HEK293 (cell line): ENCODE results near the gene LRFN2.

ENCODE experiments used
- CTCF ChIA-PET: fragments of 350-600 bp; formaldehyde crosslinking; extraction: SDS; loops from one replicate; lab custom pipeline; 2021; ENCODE audit warnings: antibody characterized with exemption; lab: Yijun Ruan, JAX
- POLR2A ChIA-PET: fragments of 300-600 bp; formaldehyde crosslinking; extraction: SDS; loops from one replicate; lab custom pipeline; 2020; ENCODE audit warnings: antibody characterized with exemption, inconsistent platforms; lab: Yijun Ruan, JAX
- H3K27ac ChIP-seq: fragments of 200-500 bp; sonication (Bioruptor generic); 2 replicates; pipeline ENCODE4 v1.5.1; 2014; ENCODE audit warnings: low read depth, low read length, control low read depth, inconsistent platforms; ENCODE audit errors: extremely low read depth
- H3K36me3 ChIP-seq, 2 experiments: fragments of 200-500 bp in 1 of 2; sonication (Bioruptor generic) in 1 of 2; 1 replicate in 1 of 2; 2 replicates in 1 of 2; pipeline ENCODE4 v1.5.1; 2014 to 2017; ENCODE audit warnings: inconsistent platforms in 2 of 2, low read length in 2 of 2; ENCODE audit not compliant: control insufficient read depth in 2 of 2, insufficient read depth in 1 of 2
- H3K4me1 ChIP-seq: fragments of 200-500 bp; sonication (Bioruptor generic); 2 replicates; pipeline ENCODE4 v1.5.1; 2014; ENCODE audit warnings: mild to moderate bottlenecking, low read length, inconsistent platforms; ENCODE audit not compliant: control insufficient read depth, insufficient read depth
- H3K4me3 ChIP-seq: 2 replicates; pipeline ENCODE4 v1.5.1; 2011; ENCODE audit warnings: low read depth, mild to moderate bottlenecking, control low read depth, low read length, moderate library complexity
- H3K9me3 ChIP-seq: fragments of 200-500 bp; sonication (Bioruptor generic); 2 replicates; pipeline ENCODE4 v1.5.1; 2014; ENCODE audit warnings: low read depth, low read length, inconsistent platforms; ENCODE audit not compliant: control insufficient read depth, insufficient read depth
- BCL11B ChIP-seq: fragments of 450-650 bp; formaldehyde crosslinking; IDR thresholded peaks from 2 replicates; pipeline ENCODE4 v1.5.1; 2016; ENCODE audit warnings: low read depth, missing biosample characterization, missing genetic modification characterization
- FEZF1 ChIP-seq: fragments of 450-650 bp; formaldehyde crosslinking; IDR thresholded peaks from 2 replicates; pipeline ENCODE4 v1.5.1; 2016; ENCODE audit warnings: missing biosample characterization, missing genetic modification characterization
- KLF10 ChIP-seq: fragments of 450-650 bp; IDR thresholded peaks from 2 replicates; pipeline ENCODE4 v1.5.1; 2018; ENCODE audit warnings: missing biosample characterization, mild to moderate bottlenecking, missing genetic modification characterization
- WT1 ChIP-seq: fragments of 450-650 bp; formaldehyde crosslinking; IDR thresholded peaks from 2 replicates; pipeline ENCODE4 v1.5.1; 2016; ENCODE audit warnings: missing biosample characterization, missing genetic modification characterization
- ZBTB20 ChIP-seq: fragments of 450-650 bp; formaldehyde crosslinking; IDR thresholded peaks from 2 replicates; pipeline ENCODE4 v1.5.1; 2016; ENCODE audit warnings: missing biosample characterization, missing genetic modification characterization
- ZFHX2 ChIP-seq: fragments of 450-650 bp; formaldehyde crosslinking; conservative IDR thresholded peaks from 2 replicates; pipeline ENCODE4 v1.5.1; 2016; ENCODE audit warnings: missing biosample characterization, missing genetic modification characterization
- ZFP37 ChIP-seq: fragments of 450-650 bp; formaldehyde crosslinking; IDR thresholded peaks from 2 replicates; pipeline ENCODE4 v1.5.1; 2016; ENCODE audit warnings: missing biosample characterization, missing genetic modification characterization
- ZFP69B ChIP-seq: fragments of 450-650 bp; formaldehyde crosslinking; IDR thresholded peaks from 2 replicates; pipeline ENCODE4 v1.5.1; 2016; ENCODE audit warnings: missing biosample characterization, missing genetic modification characterization
- ZNF140 ChIP-seq: fragments of 450-650 bp; formaldehyde crosslinking; IDR thresholded peaks from 2 replicates; pipeline ENCODE4 v1.5.1; 2016; ENCODE audit warnings: missing biosample characterization, missing genetic modification characterization
- ZNF169 ChIP-seq: fragments of 450-650 bp; formaldehyde crosslinking; IDR thresholded peaks from 2 replicates; pipeline ENCODE4 v1.5.1; 2016; ENCODE audit warnings: missing biosample characterization, missing genetic modification characterization
- ZNF202 ChIP-seq: fragments of 450-650 bp; formaldehyde crosslinking; IDR thresholded peaks from 2 replicates; pipeline ENCODE4 v1.5.1; 2016; ENCODE audit warnings: missing biosample characterization, missing genetic modification characterization, borderline replicate concordance
- ZNF239 ChIP-seq: fragments of 450-650 bp; formaldehyde crosslinking; IDR thresholded peaks from 2 replicates; pipeline ENCODE4 v1.5.1; 2016; ENCODE audit warnings: missing biosample characterization, missing genetic modification characterization
- ZNF341 ChIP-seq: fragments of 450-650 bp; formaldehyde crosslinking; IDR thresholded peaks from 2 replicates; pipeline ENCODE4; 2016; ENCODE audit warnings: low read depth, missing biosample characterization, missing genetic modification characterization
- ZNF585B ChIP-seq: fragments of 450-650 bp; formaldehyde crosslinking; IDR thresholded peaks from 2 replicates; pipeline ENCODE4 v1.5.1; 2016; ENCODE audit warnings: missing biosample characterization, missing genetic modification characterization
- ZNF626 ChIP-seq: fragments of 450-650 bp; sonication (Bioruptor Pico); formaldehyde crosslinking; IDR thresholded peaks from 2 replicates; pipeline ENCODE4 v1.5.1; 2018; ENCODE audit warnings: missing biosample characterization, missing genetic modification characterization, inconsistent platforms
- ZNF785 ChIP-seq: fragments of 450-650 bp; formaldehyde crosslinking; IDR thresholded peaks from 2 replicates; pipeline ENCODE4 v1.5.1; 2016; ENCODE audit warnings: missing biosample characterization, missing genetic modification characterization
- ZXDB ChIP-seq: fragments of 450-650 bp; formaldehyde crosslinking; IDR thresholded peaks from 2 replicates; pipeline ENCODE4 v1.5.1; 2016; ENCODE audit warnings: missing biosample characterization, missing genetic modification characterization
- TF ChIP-seq, protein P1 (sequence below): fragments of 450-650 bp; formaldehyde crosslinking; IDR thresholded peaks from 2 replicates; pipeline ENCODE4 v1.5.1; 2016; ENCODE audit warnings: missing biosample characterization, missing genetic modification characterization
- TF ChIP-seq, protein P2 (sequence below): fragments of 450-650 bp; formaldehyde crosslinking; IDR thresholded peaks from 2 replicates; pipeline ENCODE4 v1.5.1; 2016; ENCODE audit warnings: missing biosample characterization, missing genetic modification characterization
- TF ChIP-seq, protein P3 (sequence below): fragments of 450-650 bp; formaldehyde crosslinking; conservative IDR thresholded peaks from 2 replicates; pipeline ENCODE4 v1.5.1; 2016; ENCODE audit warnings: low read depth, missing biosample characterization, missing genetic modification characterization
- TF ChIP-seq, protein P4 (sequence below): fragments of 450-650 bp; formaldehyde crosslinking; IDR thresholded peaks from 2 replicates; pipeline ENCODE4 v1.5.0; 2017; ENCODE audit warnings: missing biosample characterization, missing genetic modification characterization, borderline replicate concordance
- TF ChIP-seq, protein P5 (sequence below): fragments of 450-650 bp; formaldehyde crosslinking; IDR thresholded peaks from 2 replicates; pipeline ENCODE4 v1.5.1; 2017; ENCODE audit warnings: missing biosample characterization, missing genetic modification characterization
- TF ChIP-seq, protein P6 (sequence below): fragments of 450-650 bp; formaldehyde crosslinking; IDR thresholded peaks from 2 replicates; pipeline ENCODE4 v1.5.1; 2016; ENCODE audit warnings: missing biosample characterization, missing genetic modification characterization

The LRFN2 gene

DNA sequence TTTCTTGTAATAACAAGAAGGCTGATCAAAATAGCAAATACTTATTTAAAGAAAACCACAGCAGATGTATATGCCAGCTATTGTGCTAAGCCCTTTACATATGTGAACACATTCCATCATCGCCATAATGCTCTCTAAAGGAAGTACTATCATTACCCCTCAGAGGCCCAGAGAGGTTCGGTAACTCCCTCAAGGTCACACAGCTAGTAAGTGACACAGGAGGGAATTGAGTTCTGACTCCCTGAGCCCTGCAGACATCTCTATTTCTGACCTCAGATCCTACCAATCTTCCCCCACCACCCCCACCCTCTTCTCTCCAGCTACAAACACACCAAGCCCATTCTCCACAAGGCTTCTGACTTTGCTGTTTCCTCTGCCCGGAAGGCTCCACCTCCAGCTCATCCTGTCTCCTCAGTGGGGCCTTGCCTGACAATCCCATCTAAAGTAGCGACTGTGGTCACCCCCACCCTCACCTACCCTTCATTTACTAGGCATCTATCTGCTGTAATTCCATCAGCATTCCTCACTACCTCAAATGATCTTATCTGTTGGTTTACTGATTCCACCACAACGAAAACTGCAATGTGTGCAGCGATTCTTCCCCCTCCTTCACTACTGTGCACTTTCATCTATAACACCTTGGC lies 234.5 kb downstream of the LRFN2 start (continued):
- TF ChIP-seq ZNF341 (tag by site-specific recombination), result no peak
- TF ChIP-seq ZFP37 (tag by site-specific recombination), result no peak
- TF ChIP-seq ZBTB20 (tag by site-specific recombination), result no peak
- no peak for TF ChIP-seq ZNF202
- TF ChIP-seq, protein P1, sequence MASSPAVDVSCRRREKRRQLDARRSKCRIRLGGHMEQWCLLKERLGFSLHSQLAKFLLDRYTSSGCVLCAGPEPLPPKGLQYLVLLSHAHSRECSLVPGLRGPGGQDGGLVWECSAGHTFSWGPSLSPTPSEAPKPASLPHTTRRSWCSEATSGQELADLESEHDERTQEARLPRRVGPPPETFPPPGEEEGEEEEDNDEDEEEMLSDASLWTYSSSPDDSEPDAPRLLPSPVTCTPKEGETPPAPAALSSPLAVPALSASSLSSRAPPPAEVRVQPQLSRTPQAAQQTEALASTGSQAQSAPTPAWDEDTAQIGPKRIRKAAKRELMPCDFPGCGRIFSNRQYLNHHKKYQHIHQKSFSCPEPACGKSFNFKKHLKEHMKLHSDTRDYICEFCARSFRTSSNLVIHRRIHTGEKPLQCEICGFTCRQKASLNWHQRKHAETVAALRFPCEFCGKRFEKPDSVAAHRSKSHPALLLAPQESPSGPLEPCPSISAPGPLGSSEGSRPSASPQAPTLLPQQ (tag by site-specific recombination), result no peak
- no peak for TF ChIP-seq ZNF785 (tag by site-specific recombination)
- no peak for TF ChIP-seq BCL11B (tag by site-specific recombination)
- no peak for TF ChIP-seq ZNF140 (tag by site-specific recombination)
- TF ChIP-seq, protein P2, sequence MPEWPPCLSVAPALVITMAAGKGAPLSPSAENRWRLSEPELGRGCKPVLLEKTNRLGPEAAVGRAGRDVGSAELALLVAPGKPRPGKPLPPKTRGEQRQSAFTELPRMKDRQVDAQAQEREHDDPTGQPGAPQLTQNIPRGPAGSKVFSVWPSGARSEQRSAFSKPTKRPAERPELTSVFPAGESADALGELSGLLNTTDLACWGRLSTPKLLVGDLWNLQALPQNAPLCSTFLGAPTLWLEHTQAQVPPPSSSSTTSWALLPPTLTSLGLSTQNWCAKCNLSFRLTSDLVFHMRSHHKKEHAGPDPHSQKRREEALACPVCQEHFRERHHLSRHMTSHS (tag by site-specific recombination), result no peak
- no peak for TF ChIP-seq ZNF626 (tag by site-specific recombination)
- TF ChIP-seq, all 188 proteins: peak for 0

DNA sequence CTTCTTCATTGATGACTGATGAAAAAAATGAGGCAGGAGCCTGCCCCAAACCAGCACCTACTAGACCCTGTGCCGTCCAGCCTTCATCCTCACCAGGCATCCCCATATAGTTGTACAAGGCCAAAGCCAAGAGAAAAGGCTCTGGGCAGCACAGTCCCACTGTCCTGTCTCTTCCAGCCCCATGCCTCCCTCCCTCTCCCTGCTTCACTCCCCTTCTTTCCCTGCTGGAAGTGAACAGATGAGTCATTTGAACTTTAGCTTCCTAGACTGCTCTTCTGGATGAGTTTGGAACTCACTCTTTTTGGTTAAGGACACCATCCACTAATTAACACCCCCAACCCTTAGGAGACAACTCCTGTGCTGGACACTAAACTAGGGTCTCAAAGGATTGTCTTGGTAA lies 235.2 kb downstream of the LRFN2 start:
- Histone ChIP-seq H3K4me3 (no peak overlapping the region), H3K36me3 (no peaks in the 10 kb centered on the region), H3K4me1 (no peaks in the 10 kb centered on the region), H3K9me3 (no peaks in the 10 kb centered on the region), H3K27ac (no peak overlapping the region)
- ChIA-PET CTCF (interaction anchor here (1.3 kb wide), 1 partner anchor 195 kb away, joined by 3 read pairs; no protein-coding TSS in a partner anchor), POLR2A (no interaction called here)
- TF ChIP-seq KLF10 (tag by site-specific recombination) (no peak), WT1 (tag by site-specific recombination) (no peak), ZNF169 (tag by site-specific recombination) (no peak)
- TF ChIP-seq, protein P3, sequence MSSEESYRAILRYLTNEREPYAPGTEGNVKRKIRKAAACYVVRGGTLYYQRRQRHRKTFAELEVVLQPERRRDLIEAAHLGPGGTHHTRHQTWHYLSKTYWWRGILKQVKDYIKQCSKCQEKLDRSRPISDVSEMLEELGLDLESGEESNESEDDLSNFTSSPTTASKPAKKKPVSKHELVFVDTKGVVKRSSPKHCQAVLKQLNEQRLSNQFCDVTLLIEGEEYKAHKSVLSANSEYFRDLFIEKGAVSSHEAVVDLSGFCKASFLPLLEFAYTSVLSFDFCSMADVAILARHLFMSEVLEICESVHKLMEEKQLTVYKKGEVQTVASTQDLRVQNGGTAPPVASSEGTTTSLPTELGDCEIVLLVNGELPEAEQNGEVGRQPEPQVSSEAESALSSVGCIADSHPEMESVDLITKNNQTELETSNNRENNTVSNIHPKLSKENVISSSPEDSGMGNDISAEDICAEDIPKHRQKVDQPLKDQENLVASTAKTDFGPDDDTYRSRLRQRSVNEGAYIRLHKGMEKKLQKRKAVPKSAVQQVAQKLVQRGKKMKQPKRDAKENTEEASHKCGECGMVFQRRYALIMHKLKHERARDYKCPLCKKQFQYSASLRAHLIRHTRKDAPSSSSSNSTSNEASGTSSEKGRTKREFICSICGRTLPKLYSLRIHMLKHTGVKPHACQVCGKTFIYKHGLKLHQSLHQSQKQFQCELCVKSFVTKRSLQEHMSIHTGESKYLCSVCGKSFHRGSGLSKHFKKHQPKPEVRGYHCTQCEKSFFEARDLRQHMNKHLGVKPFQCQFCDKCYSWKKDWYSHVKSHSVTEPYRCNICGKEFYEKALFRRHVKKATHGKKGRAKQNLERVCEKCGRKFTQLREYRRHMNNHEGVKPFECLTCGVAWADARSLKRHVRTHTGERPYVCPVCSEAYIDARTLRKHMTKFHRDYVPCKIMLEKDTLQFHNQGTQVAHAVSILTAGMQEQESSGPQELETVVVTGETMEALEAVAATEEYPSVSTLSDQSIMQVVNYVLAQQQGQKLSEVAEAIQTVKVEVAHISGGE (tag by site-specific recombination), result no peak

DNA sequence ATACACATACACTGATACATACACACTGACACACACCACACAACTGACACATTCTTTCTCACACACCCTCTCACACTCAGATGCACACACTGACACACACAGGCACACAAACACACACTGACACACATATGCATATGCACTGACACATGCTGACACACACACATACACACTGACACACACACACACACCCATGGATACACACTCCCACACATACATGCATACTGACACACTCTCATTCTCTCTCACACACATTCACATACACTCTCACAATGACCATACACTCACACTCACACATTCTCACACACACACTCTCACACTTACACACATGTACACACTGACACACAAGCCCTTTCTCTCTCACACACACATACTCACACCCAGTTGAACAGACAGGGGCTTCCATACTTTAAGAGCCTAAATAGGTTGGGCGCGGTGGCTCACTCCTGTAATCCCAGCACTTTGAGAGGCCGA lies 236.4 kb downstream of the LRFN2 start:
- no peaks in the 10 kb centered on the region for H3K9me3 ChIP-seq
- no peak overlapping the region for H3K4me3 ChIP-seq
- H3K27ac ChIP-seq, result no peak overlapping the region
- POLR2A ChIA-PET, result no interaction called here
- H3K4me1 ChIP-seq, result no peaks in the 10 kb centered on the region
- H3K36me3 ChIP-seq, result no peaks in the 10 kb centered on the region
- CTCF ChIA-PET, result no interaction called here
- TF ChIP-seq, protein P4, sequence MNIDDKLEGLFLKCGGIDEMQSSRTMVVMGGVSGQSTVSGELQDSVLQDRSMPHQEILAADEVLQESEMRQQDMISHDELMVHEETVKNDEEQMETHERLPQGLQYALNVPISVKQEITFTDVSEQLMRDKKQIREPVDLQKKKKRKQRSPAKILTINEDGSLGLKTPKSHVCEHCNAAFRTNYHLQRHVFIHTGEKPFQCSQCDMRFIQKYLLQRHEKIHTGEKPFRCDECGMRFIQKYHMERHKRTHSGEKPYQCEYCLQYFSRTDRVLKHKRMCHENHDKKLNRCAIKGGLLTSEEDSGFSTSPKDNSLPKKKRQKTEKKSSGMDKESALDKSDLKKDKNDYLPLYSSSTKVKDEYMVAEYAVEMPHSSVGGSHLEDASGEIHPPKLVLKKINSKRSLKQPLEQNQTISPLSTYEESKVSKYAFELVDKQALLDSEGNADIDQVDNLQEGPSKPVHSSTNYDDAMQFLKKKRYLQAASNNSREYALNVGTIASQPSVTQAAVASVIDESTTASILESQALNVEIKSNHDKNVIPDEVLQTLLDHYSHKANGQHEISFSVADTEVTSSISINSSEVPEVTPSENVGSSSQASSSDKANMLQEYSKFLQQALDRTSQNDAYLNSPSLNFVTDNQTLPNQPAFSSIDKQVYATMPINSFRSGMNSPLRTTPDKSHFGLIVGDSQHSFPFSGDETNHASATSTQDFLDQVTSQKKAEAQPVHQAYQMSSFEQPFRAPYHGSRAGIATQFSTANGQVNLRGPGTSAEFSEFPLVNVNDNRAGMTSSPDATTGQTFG (tag by site-specific recombination), result peak; percentile 29; the same call in 1 of the 2 replicates
- TF ChIP-seq, protein P5, sequence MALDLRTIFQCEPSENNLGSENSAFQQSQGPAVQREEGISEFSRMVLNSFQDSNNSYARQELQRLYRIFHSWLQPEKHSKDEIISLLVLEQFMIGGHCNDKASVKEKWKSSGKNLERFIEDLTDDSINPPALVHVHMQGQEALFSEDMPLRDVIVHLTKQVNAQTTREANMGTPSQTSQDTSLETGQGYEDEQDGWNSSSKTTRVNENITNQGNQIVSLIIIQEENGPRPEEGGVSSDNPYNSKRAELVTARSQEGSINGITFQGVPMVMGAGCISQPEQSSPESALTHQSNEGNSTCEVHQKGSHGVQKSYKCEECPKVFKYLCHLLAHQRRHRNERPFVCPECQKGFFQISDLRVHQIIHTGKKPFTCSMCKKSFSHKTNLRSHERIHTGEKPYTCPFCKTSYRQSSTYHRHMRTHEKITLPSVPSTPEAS (tag by site-specific recombination), result peak; percentile 97
- TF ChIP-seq ZNF585B (no peak), FEZF1 (tag by site-specific recombination) (no peak), BCL11B (tag by site-specific recombination) (no peak), ZFP69B (tag by site-specific recombination) (no peak), ZNF239 (tag by site-specific recombination) (0 out of 2 replicates have a peak, but pooled peaks have one; percentile 1), ZXDB (tag by site-specific recombination) (no peak), ZFHX2 (tag by site-specific recombination) (no peak)
- TF ChIP-seq, protein P6, sequence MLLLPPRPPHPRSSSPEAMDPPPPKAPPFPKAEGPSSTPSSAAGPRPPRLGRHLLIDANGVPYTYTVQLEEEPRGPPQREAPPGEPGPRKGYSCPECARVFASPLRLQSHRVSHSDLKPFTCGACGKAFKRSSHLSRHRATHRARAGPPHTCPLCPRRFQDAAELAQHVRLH (tag by site-specific recombination), result no peak
